HAP-1 (cell line): ENCODE data around the gene BAG3.
A peak's percentile ranks its signal among the peaks of the same experiment; 100 is the strongest.

Experiments used
- DNase-seq, 2 experiments: peaks; one replicate each; pipeline ENCODE4 v3.0.0-alpha.2; 2016 to 2020; ENCODE audit warnings: low spot score in 2 of 2
- H3K27me3 ChIP-seq: fragments of 250-450 bp; sonication (Bioruptor Pico); 2 replicates; pipeline ENCODE4 v1.5.1; 2020; ENCODE audit warnings: low read depth, mild to moderate bottlenecking, moderate library complexity
- H3K36me3 ChIP-seq: fragments of 250-450 bp; sonication (Bioruptor Pico); replicated peaks from 2 replicates; pipeline ENCODE4 v1.5.1; 2020; ENCODE audit warnings: mild to moderate bottlenecking
- H3K4me1 ChIP-seq: fragments of 250-450 bp; sonication (Bioruptor Pico); 2 replicates; pipeline ENCODE4 v1.5.1; 2020; ENCODE audit warnings: mild to moderate bottlenecking
- H3K4me3 ChIP-seq: fragments of 250-450 bp; sonication (Bioruptor Pico); 2 replicates; pipeline ENCODE4 v1.5.1; 2020; ENCODE audit warnings: mild to moderate bottlenecking, moderate library complexity
- H3K9me3 ChIP-seq: fragments of 250-450 bp; sonication (Bioruptor Pico); 2 replicates; pipeline ENCODE4 v1.5.1; 2020; ENCODE audit warnings: mild to moderate bottlenecking, moderate library complexity
- in situ Hi-C: fragments of 300-500 bp; cut with MboI; formaldehyde crosslinking; loops from 3 replicates; pipeline ENCODE4 v1.14.3; 2020; ENCODE audit warnings: low sequenced_read_pairs, inconsistent platforms, mixed read lengths

BAG3 gene

GRCh38 chr10:119665901-119666708 is 14.9 kb downstream of the BAG3 start:
- Histone ChIP-seq H3K36me3 (peaks cover 19% of the 10 kb centered on the region), H3K9me3 (no peaks in the 10 kb centered on the region), H3K27me3 (no peaks in the 10 kb centered on the region), H3K4me3 (no peak overlapping the region), H3K4me1 (no peaks in the 10 kb centered on the region)
- no peak for DNase-seq
- in situ Hi-C loops = no loop called here

DNA sequence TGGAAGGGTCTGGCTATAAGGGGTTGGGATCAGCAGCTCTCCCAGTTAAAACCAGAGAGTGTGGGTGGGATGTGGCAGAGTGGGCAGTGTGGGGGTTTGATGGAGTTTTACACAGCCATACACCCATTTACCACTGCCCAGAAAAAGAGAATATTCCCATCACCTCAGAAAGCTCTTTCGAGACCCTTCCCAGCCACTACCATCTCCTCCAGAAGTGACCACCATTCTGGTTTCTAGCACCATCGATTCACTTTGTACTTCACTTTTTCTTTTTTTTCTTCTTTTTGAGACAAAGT is 15.5 kb downstream of the BAG3 start:
- H3K4me3 ChIP-seq = no peak overlapping the region
- DNase-seq = no peak
- peaks cover 25% of the 10 kb centered on the region for H3K36me3 ChIP-seq
- in situ Hi-C loops = no loop called here
- H3K4me1 ChIP-seq = no peaks in the 10 kb centered on the region
- no peaks in the 10 kb centered on the region for H3K27me3 ChIP-seq
- H3K9me3 ChIP-seq = no peaks in the 10 kb centered on the region

DNA sequence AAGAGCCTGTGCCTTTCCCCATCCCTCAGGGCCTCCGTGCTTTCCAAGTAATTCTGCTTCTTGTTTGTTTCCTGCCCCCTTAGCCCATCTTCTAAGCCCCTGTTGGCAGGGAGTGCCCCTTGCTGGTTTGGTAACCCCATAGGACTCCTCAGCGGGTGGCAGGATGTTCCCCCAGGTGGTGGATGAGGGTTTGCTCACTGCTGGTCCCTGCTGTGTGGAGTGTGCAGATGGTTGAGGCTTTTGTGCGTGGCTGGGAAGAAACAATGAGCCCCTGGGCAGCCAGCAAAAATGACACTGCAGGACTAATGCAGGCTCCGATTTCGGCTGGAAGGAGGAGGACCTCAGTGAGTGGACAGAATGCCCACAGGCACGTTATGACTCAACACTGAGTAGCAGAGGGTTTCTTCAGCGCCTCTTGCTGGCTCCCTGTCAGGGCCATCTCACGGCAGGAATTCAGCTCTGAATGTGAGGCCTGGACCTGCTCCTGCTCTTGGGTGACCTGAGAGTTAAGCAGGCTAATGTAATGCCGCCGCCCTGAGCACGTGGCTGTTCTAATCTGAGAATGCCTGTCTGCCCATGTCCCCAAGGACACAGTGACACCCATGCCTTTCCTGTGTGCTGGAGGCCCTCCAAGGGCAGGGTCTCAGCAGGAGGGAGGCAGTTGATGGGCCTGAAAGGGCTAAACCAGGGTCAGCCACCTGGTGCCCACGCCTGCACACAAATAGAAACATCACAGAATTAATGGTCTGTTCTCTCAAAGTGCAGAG is 16.6 kb downstream of the BAG3 start:
- Histone ChIP-seq H3K27me3 (no peaks in the 10 kb centered on the region), H3K9me3 (no peaks in the 10 kb centered on the region), H3K4me1 (no peaks in the 10 kb centered on the region), H3K36me3 (peaks cover 36% of the 10 kb centered on the region), H3K4me3 (no peak overlapping the region)
- in situ Hi-C loops = no loop called here
- DNase-seq = peak in 1 of 2 experiments; percentile 24

DNA sequence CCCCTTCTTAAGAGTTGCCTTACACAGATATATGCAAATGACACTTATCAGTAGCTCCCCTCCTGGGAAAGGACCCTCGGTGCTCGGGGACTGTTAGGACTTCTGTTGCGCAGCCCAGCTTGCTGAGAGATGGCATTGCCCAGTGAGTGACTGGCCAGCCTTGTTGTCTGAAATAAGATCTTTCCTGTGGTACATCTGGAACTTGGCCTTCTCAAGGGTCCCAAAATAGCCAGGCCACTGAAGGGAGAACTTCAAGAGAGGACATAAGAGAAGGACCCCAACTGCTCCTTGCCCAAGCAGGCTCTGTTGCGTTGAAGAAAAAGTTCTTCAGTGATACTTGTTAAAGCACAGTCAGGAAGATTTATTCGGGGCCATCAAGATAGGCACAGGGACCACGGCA is 17.3 kb downstream of the BAG3 start:
- Histone ChIP-seq H3K36me3 (peaks cover 40% of the 10 kb centered on the region), H3K4me3 (no peak overlapping the region), H3K9me3 (no peaks in the 10 kb centered on the region), H3K4me1 (no peaks in the 10 kb centered on the region), H3K27me3 (no peaks in the 10 kb centered on the region)
- in situ Hi-C loops = no loop called here
- no peak for DNase-seq

GRCh38 chr10:119669331-119669730 is 18.2 kb downstream of the BAG3 start:
- H3K4me1 ChIP-seq = no peaks in the 10 kb centered on the region
- in situ Hi-C loops = no loop called here
- no peaks in the 10 kb centered on the region for H3K27me3 ChIP-seq
- DNase-seq = no peak
- H3K36me3 ChIP-seq = peaks cover 49% of the 10 kb centered on the region
- no peak overlapping the region for H3K4me3 ChIP-seq
- H3K9me3 ChIP-seq = no peaks in the 10 kb centered on the region

DNA sequence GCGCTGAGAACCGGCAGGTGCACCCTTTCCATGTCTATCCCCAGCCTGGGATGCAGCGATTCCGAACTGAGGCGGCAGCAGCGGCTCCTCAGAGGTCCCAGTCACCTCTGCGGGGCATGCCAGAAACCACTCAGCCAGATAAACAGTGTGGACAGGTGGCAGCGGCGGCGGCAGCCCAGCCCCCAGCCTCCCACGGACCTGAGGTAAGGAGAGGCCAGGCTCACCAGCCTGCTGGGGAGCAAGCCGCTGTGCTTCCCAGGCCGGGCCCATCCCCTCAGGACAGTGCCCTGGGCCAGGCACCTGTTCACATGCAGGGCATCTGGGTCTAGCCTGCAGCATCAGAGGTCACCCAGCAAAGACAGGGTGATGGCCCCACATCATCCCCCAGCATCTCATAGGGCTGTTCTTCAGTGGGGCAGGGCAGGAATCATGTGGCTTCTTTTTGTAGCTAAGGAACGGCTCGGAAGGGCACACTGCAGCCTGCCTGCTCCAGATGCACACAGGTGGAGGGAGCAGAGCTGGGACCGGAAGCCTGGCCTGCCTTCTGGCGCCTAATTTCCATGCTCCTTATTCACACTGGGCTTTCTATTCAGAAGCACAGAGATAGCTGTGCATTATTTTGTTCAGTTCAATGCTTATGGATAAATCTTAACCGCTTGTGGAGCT is 18.9 kb downstream of the BAG3 start:
- no peak for DNase-seq
- no peaks in the 10 kb centered on the region for H3K27me3 ChIP-seq
- no peaks in the 10 kb centered on the region for H3K4me1 ChIP-seq
- in situ Hi-C loops = no loop called here
- H3K9me3 ChIP-seq = no peaks in the 10 kb centered on the region
- H3K4me3 ChIP-seq = no peak overlapping the region
- H3K36me3 ChIP-seq = peaks cover 51% of the 10 kb centered on the region

DNA sequence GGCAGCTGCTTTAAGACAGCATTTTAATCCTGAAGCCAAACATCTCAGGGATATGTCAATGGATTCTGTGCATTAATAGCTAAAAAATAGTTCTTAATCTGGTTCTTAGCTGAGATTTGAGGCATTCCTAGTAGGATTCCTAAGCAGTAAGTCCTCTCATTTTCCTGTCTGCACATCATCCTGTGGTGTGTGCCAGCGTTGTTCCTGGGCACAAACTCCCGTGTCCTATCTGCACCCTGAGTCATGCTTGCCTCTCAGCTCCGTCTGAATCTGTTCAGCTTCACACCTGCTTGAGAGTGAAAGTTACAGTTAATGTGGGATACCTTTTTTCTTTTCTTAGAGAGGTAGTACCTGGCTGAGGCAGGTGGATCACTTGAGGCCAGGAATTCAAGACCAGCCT is 19.5 kb downstream of the BAG3 start:
- in situ Hi-C loops = no loop called here
- no peak for DNase-seq
- Histone ChIP-seq H3K36me3 (peaks cover 51% of the 10 kb centered on the region), H3K27me3 (no peaks in the 10 kb centered on the region), H3K4me3 (no peak overlapping the region), H3K9me3 (no peaks in the 10 kb centered on the region), H3K4me1 (no peaks in the 10 kb centered on the region)

DNA sequence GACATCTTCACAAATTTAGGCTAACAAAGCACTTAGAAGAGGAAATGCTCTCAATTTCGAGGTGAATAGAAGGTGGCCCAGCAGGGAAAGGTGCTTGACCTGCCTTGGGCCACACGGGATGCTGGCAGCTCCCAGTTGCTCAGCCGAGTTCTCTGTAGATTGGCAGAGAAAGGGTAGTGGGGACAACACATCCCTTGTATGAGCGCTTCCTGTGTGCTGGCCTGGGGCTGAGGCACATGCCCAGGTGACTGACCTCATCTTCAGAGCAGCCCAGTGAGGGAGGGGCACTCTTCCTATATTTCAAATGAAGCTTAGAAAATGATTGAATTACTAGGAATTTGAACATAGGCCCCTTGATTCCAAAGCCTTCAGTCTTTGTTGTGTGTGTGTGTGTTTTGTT is 20.2 kb downstream of the BAG3 start:
- Histone ChIP-seq H3K4me1 (no peaks in the 10 kb centered on the region), H3K4me3 (no peak overlapping the region), H3K9me3 (no peaks in the 10 kb centered on the region), H3K27me3 (no peaks in the 10 kb centered on the region), H3K36me3 (peaks cover 56% of the 10 kb centered on the region)
- in situ Hi-C loops = no loop called here
- no peak for DNase-seq

- Histone ChIP-seq H3K4me1 (no peaks in the 10 kb centered on the region), H3K27me3 (no peaks in the 10 kb centered on the region), H3K4me3 (no peak overlapping the region), H3K9me3 (no peaks in the 10 kb centered on the region), H3K36me3 (peaks cover 65% of the 10 kb centered on the region)
- DNase-seq = no peak
- in situ Hi-C loops = no loop called here
Measured at GRCh38 chr10:119672291-119672690, 21.1 kb downstream of the BAG3 start.

DNA sequence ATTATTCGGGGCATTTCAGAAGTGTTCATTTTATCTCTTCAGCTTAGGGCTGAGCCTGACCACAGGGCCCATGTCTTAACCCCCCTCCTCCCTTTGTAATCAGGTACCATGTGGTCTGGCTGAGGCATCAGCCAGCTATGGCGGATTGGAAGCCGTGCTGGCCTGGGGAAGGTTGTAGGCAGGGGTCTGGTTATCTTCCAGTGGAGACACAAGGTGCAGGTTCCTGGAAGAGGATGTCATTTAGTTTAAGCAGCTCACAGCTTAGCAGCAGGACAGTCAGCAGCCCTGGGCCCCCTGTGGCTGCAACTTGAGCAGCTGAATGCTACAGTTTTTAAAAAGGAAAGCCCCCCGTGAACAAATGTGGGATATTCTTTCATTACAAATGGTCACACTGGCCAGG is 22.1 kb downstream of the BAG3 start:
- peaks cover 71% of the 10 kb centered on the region for H3K36me3 ChIP-seq
- in situ Hi-C loops = no loop called here

DNA sequence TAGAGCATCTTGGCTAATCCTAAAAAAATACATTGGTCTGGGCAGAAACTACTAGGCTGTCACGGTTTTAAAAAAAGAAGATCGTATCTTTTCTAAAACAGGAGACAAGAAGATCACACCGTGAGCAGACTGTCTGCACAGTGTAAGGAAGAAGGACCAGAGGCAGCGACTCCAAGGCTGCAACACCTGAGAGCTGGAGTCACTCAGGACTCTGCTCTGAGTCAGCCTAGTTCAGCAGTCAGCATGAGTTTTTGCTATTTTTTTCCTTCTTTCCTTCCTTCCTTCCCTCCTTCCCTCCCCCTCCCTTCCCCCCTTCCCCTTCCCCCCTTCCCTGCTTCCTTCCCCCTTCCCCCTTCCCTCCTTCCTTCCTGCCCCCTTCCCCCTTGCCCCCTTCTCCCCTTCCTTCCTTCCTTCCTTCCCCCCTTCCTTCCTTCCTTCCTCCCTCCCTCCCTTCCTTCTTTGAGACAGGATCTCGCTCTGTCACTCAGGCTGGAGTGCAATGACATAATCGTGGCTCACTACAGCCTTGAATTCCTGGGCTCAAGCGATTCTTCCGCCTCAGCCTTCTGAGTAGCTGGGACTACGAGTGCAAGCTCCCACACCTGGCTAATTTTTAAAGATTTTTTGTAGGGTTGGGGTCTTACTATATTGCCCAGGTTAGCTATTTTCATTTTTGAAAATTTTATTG is 24.4 kb downstream of the BAG3 start:
- peaks cover 59% of the 10 kb centered on the region for H3K36me3 ChIP-seq
- in situ Hi-C loops = no loop called here
- H3K9me3 ChIP-seq = no peaks in the 10 kb centered on the region
- no peaks in the 10 kb centered on the region for H3K4me1 ChIP-seq
- H3K27me3 ChIP-seq = no peaks in the 10 kb centered on the region
- DNase-seq = no peak
- H3K4me3 ChIP-seq = no peak overlapping the region

More for the DNA sequence above, 22.1 kb downstream of the BAG3 start:
- H3K27me3 ChIP-seq = no peaks in the 10 kb centered on the region
- no peaks in the 10 kb centered on the region for H3K9me3 ChIP-seq
- H3K4me3 ChIP-seq = no peak overlapping the region
- no peak for DNase-seq
- H3K4me1 ChIP-seq = no peaks in the 10 kb centered on the region

GRCh38 chr10:119677126-119677525 is 25.9 kb downstream of the BAG3 start:
- H3K4me1 ChIP-seq = no peaks in the 10 kb centered on the region
- no peaks in the 10 kb centered on the region for H3K27me3 ChIP-seq
- no peak overlapping the region for H3K4me3 ChIP-seq
- no peaks in the 10 kb centered on the region for H3K9me3 ChIP-seq
- no peak for DNase-seq
- peaks cover 44% of the 10 kb centered on the region for H3K36me3 ChIP-seq
- in situ Hi-C loops = no loop called here

- no peak for DNase-seq
- Histone ChIP-seq H3K27me3 (no peaks in the 10 kb centered on the region), H3K4me3 (no peak overlapping the region), H3K36me3 (peaks cover 36% of the 10 kb centered on the region), H3K9me3 (no peaks in the 10 kb centered on the region), H3K4me1 (no peaks in the 10 kb centered on the region)
- in situ Hi-C loops = no loop called here
Measured at GRCh38 chr10:119677904-119678755, 26.9 kb downstream of the BAG3 start.
